Measurements from ENCODE around the gene CLEC5A. TPM values are rescaled to one million over a fixed set of nuclear protein-coding genes. Genes with fewer than 3 reads are reported as not detected.

Gene CLEC5A
- total RNA-seq, 6 donors from 2014 or later = 2.4 to 11.6 (median 6.3) TPM; not detected in 1

GRCh38 chr7:141943846-141944245, 2.9 kb downstream of the CLEC5A start:
- H3K9me3 ChIP-seq = peaks cover 0 to 14% (median 10%) of the 10 kb centered on the region in 4 donors
- DNase-seq = no peak
- H3K27me3 ChIP-seq = no peaks in the 10 kb centered on the region
- WGBS, 2 donors = 75% methylated on average over 1 of the region's 1 CpG
- H3K4me3 ChIP-seq = no peak overlapping the region
- no peak for ATAC-seq (ENCODE audit: low FRiP score in 2 of 2)
- no peaks in the 10 kb centered on the region for H3K4me1 ChIP-seq
- H3K36me3 ChIP-seq = no peaks in the 10 kb centered on the region
- TF ChIP-seq POLR2A (IDR thresholded peaks at IDR 0.05) = no peak
- TF ChIP-seq EP300 (IDR thresholded peaks at IDR 0.05) = no peak
- no peak for TF ChIP-seq CTCF (IDR thresholded peaks at IDR 0.05)
- H3K27ac ChIP-seq = no peak overlapping the region

- H3K27ac ChIP-seq = no peak overlapping the region
- ATAC-seq (ENCODE audit: low FRiP score in 2 of 2) (no peak), DNase-seq (no peak)
- peaks cover 0 to 14% (median 10%) of the 10 kb centered on the region in 4 donors for H3K9me3 ChIP-seq
- H3K27me3 ChIP-seq = no peaks in the 10 kb centered on the region
- no peaks in the 10 kb centered on the region for H3K36me3 ChIP-seq
- H3K4me1 ChIP-seq = no peaks in the 10 kb centered on the region
- H3K4me3 ChIP-seq = no peak overlapping the region
- TF ChIP-seq EP300 (IDR thresholded peaks at IDR 0.05) (no peak), POLR2AphosphoS5 (IDR thresholded peaks at IDR 0.05) (no peak), CTCF (IDR thresholded peaks at IDR 0.05) (no peak), POLR2A (IDR thresholded peaks at IDR 0.05) (no peak)
- WGBS, 2 donors = 95 to 97% methylated on average over 3 of the region's 3 CpGs
These were observed 5.7 kb downstream of the CLEC5A start for GRCh38 chr7:141941075-141941474.

GRCh38 chr7:141930211-141930610, 16.6 kb downstream of the CLEC5A start:
- no peak for TF ChIP-seq EP300 (IDR thresholded peaks at IDR 0.05)
- no peak for TF ChIP-seq CTCF (IDR thresholded peaks at IDR 0.05)
- TF ChIP-seq POLR2AphosphoS5 (IDR thresholded peaks at IDR 0.05) = no peak
- no peak for TF ChIP-seq POLR2A (IDR thresholded peaks at IDR 0.05)
- H3K4me3 ChIP-seq = no peak overlapping the region
- H3K9me3 ChIP-seq = no peaks in the 10 kb centered on the region
- ATAC-seq (ENCODE audit: low FRiP score in 2 of 2) (no peak), DNase-seq (no peak)
- H3K4me1 ChIP-seq = no peaks in the 10 kb centered on the region
- no peaks in the 10 kb centered on the region for H3K36me3 ChIP-seq
- no peak overlapping the region for H3K27ac ChIP-seq
- H3K27me3 ChIP-seq = no peaks in the 10 kb centered on the region
- whole genome bisulfite sequencing, 2 donors = 71 to 74% methylated on average over 5 of the region's 5 CpGs

GRCh38 chr7:141928845-141929195, 18.0 kb downstream of the CLEC5A start:
- ATAC-seq (ENCODE audit: low FRiP score in 2 of 2) = no peak
- no peaks in the 10 kb centered on the region for H3K4me1 ChIP-seq
- no peaks in the 10 kb centered on the region for H3K27me3 ChIP-seq
- H3K4me3 ChIP-seq = no peak overlapping the region
- H3K9me3 ChIP-seq = no peaks in the 10 kb centered on the region
- no peaks in the 10 kb centered on the region for H3K36me3 ChIP-seq
- no peak for DNase-seq
- H3K27ac ChIP-seq = peak overlapping the region in 1 of 4 donors; percentile 44
- 77 to 79% methylated on average over 3 of the region's 3 CpGs for WGBS, 2 donors
- TF ChIP-seq POLR2AphosphoS5 (IDR thresholded peaks at IDR 0.05) = no peak
- TF ChIP-seq EP300 (IDR thresholded peaks at IDR 0.05) = no peak
- no peak for TF ChIP-seq POLR2A (IDR thresholded peaks at IDR 0.05)
- TF ChIP-seq CTCF (IDR thresholded peaks at IDR 0.05) = no peak

- H3K4me1 ChIP-seq = no peaks in the 10 kb centered on the region
- peak overlapping the region in 1 of 4 donors; percentile 57 for H3K27ac ChIP-seq
- H3K36me3 ChIP-seq = no peaks in the 10 kb centered on the region
- TF ChIP-seq POLR2A (IDR thresholded peaks at IDR 0.05) (no peak), EP300 (IDR thresholded peaks at IDR 0.05) (no peak), POLR2AphosphoS5 (IDR thresholded peaks at IDR 0.05) (no peak), CTCF (IDR thresholded peaks at IDR 0.05) (no peak)
- no peaks in the 10 kb centered on the region for H3K9me3 ChIP-seq
- no peak for DNase-seq
- WGBS, 2 donors = 37 to 56% methylated on average over 2 of the region's 2 CpGs
- no peak overlapping the region for H3K4me3 ChIP-seq
- no peak for ATAC-seq (ENCODE audit: low FRiP score in 2 of 2)
- no peaks in the 10 kb centered on the region for H3K27me3 ChIP-seq
These were observed 18.5 kb downstream of the CLEC5A start for GRCh38 chr7:141928146-141928844.

Measured in upper lobe of left lung (tissue), 6 donors.